ENCODE measurements around the gene MMP1.
A peak's percentile ranks its signal among the peaks of the same experiment; 100 is the strongest.

Gene MMP1

DNA sequence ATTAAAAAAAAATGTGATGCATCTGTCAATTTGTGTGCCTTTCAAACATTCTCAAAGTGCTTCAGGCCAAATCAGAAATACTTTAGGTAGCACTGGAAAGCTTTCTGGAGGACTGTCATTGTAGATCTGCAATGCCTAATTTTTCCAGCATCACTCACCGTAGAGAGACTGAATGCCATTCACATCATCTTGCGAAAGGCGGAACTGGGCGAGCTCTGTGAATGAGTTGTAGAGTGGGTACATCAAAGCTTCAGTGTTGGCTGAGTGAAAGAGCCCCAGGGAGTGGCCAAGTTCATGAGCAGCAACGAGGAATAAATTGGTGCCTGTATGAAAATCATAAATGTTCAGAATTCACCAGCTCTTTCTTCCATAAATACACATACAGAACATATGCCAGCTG is 21.5 kb downstream of the MMP1 start:
- no peak for TF ChIP-seq CTCF (IDR thresholded peaks at IDR 0.05; ENCODE audit: low read depth, low read length)
- no peak for DNase-seq (ENCODE audit: low read depth, low spot score)
- in situ Hi-C loops (cut with HindIII; ENCODE audit: low sequenced_read_pairs) = no loop called here
- H3K4me3 ChIP-seq (ENCODE audit: low read depth, low read length) = no peak overlapping the region

GRCh38 chr11:102773386-102773785 is 24.6 kb downstream of the MMP1 start:
- in situ Hi-C loops (cut with HindIII; ENCODE audit: low sequenced_read_pairs) = no loop called here
- H3K4me3 ChIP-seq (ENCODE audit: low read depth, low read length) = no peak overlapping the region
- TF ChIP-seq CTCF (IDR thresholded peaks at IDR 0.05; ENCODE audit: low read depth, low read length) = no peak
- no peak for DNase-seq (ENCODE audit: low read depth, low spot score)

DNA sequence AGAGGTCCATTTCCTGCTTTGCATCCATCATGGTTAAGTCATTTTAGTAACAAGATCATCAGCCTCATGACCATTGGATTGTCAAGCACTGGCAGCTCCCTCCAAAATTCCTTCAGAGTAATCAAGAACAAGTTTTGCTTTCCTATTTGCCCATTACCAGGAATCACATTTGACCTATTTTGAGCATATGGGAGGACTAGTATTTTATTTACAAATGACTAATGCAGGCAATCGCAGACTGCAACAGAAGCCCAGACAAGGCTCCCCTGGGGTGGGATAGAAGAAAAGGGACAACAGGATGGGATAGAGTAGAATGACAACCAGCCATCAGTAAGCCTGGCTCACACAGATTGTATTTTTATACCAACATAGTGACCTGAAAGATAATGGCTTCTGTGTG is 26.6 kb downstream of the MMP1 start:
- no peak for DNase-seq (ENCODE audit: low read depth, low spot score)
- H3K4me3 ChIP-seq (ENCODE audit: low read depth, low read length) = no peak overlapping the region
- no peak for TF ChIP-seq CTCF (IDR thresholded peaks at IDR 0.05; ENCODE audit: low read depth, low read length)
- in situ Hi-C loops (cut with HindIII; ENCODE audit: low sequenced_read_pairs) = no loop called here

DNA sequence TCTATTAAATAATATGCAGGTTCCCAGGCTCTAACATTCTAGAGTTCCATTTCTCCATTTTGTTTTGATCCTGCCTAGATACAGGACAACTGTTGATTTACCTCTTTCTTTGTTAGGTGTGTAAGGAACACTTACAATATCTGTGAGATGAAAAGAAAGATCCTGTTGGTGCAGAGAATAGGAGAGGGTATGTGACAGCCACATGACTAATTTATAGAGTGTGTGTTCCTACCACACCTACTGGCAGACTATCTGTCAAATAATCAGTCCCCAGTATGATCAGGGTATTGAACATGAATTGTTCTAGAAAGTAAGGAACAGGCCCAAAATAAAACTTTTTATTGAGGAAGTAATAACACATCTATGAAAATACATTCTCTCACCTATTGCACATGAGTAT is 27.8 kb downstream of the MMP1 start:
- H3K4me3 ChIP-seq (ENCODE audit: low read depth, low read length) = no peak overlapping the region
- no peak for DNase-seq (ENCODE audit: low read depth, low spot score)
- no peak for TF ChIP-seq CTCF (IDR thresholded peaks at IDR 0.05; ENCODE audit: low read depth, low read length)
- in situ Hi-C loops (cut with HindIII; ENCODE audit: low sequenced_read_pairs) = no loop called here

GRCh38 chr11:102767800-102768199 is 30.2 kb downstream of the MMP1 start:
- in situ Hi-C loops (cut with HindIII; ENCODE audit: low sequenced_read_pairs) = no loop called here
- no peak for TF ChIP-seq CTCF (IDR thresholded peaks at IDR 0.05; ENCODE audit: low read depth, low read length)
- no peak overlapping the region for H3K4me3 ChIP-seq (ENCODE audit: low read depth, low read length)
- DNase-seq (ENCODE audit: low read depth, low spot score) = no peak

DNA sequence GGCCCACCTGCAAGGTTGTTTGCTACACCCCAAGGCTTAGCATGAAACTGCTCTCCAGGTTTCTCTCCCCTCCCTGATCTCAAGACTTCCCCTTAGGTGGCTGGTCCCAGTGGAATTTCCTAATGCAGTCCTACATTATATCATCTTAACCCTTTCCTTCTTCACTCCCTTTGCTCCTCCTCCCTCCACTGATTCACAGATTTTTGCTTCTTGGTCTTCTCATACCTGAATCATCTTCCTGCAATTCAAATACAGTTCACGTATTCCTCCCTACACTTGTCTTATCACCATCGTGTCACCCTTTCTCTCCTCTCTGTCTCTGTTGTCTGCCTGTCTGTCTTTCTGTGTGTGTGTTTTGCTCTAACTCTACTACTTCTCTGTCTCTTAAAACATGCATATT is 34.5 kb downstream of the MMP1 start:
- in situ Hi-C loops (cut with HindIII; ENCODE audit: low sequenced_read_pairs) = no loop called here
- H3K4me3 ChIP-seq (ENCODE audit: low read depth, low read length) = no peak overlapping the region
- TF ChIP-seq CTCF (IDR thresholded peaks at IDR 0.05; ENCODE audit: low read depth, low read length) = no peak
- no peak for DNase-seq (ENCODE audit: low read depth, low spot score)

GRCh38 chr11:102762361-102762767 is 35.6 kb downstream of the MMP1 start:
- TF ChIP-seq CTCF (IDR thresholded peaks at IDR 0.05; ENCODE audit: low read depth, low read length) = no peak
- no peak overlapping the region for H3K4me3 ChIP-seq (ENCODE audit: low read depth, low read length)
- in situ Hi-C loops (cut with HindIII; ENCODE audit: low sequenced_read_pairs) = no loop called here
- DNase-seq (ENCODE audit: low read depth, low spot score) = peak; percentile 42

Measured in astrocyte of the spinal cord (primary cell).